DMS79 treated with DMSO at 0.1 percent for 48 hours (cell line): ENCODE results near the gene GPSM1.
"Not testable (repeated sequence)": the region's sequence is repeated elsewhere in the genome, so short reads cannot be mapped to it uniquely, and the experiment has no call there.

Source experiments
- DNase-seq: peaks from one replicate; lab custom pipeline; 2025; lab: John Stamatoyannopoulos, UW

Gene GPSM1

GRCh38 chr9:136317695-136318094 is 9.6 kb upstream of the GPSM1 start:
- DNase-seq: no peak

DNA sequence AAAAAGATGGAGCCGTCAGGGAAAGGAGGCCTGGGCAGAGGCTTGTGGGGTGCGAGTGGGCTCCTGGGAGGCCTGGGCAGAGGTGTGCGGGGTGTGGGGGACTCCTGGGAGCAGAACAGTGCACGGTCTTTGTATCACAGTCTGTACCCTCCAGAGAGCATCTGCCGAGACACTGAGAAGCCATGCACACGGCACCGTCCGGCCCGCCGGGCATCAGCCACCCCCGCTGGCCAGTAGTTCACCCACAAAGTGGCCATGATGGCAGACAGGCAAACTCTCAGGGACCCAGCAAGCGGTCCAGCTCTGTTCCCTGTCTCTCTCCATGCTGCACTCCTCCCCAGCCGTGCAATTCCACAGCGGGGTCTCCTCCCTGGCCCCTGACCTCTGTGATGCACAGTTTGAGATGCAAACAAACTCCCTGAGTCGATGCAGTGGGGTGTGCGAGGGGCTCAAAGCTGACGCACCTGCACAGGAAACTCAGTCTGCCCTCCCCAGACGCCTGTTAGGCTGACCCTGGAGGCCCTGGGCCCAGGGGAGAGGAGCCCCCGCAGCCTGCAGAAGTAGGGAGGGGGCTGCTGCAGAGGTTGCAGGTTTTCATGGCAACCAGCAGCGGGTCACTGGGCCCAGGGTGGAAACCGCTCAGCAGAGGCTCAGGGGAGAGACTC is 9.1 kb upstream of the GPSM1 start:
- no peak for DNase-seq

DNA sequence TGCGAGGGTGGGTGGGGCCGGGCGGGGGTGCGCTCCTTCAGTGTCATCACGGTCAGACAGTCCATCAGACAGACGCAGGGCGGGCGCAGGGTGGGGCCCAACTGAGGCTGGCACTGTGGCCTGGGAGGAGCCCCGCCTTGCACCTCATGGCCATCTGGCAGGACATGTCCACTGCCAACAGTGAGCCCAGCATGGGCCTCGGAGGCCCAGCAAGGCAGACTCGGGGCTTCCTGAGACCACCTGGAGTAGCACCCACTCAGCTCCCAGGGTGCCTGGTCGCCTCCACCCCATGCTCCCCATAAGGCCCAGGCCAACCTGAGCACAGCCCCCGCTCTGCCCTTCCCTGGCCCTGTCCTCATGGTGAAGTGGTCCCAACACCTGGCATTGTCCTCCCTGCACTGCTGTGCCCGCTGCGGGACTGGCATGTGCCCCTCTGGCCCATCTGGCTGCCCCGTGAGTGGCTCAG is 8.5 kb upstream of the GPSM1 start:
- DNase-seq: no peak

DNA sequence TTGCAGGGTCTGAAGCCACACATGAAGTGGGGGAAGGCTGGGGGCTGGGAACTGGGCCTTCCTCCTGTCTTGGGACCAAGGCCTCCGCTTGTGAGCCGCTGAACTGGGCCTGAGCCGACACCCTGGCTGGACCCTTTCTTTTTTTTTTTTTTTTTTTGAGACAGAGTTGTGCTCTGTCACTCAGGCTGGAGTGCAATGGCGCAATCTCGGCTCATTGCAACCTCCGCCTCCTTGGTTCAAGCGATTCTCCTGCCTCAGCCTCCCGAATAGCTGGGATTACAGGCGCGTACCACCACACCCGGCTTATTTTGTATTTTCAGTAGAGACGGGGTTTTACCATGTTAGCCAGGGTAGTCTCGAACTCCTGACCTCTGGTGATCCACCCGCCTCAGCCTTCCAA is 8.1 kb upstream of the GPSM1 start:
- DNase-seq: not testable (repeated sequence)

GRCh38 chr9:136319955-136320354 is 7.4 kb upstream of the GPSM1 start:
- DNase-seq: not testable (repeated sequence)

- not testable (repeated sequence) for DNase-seq
Measured at GRCh38 chr9:136320972-136321371, 6.4 kb upstream of the GPSM1 start.

GRCh38 chr9:136321561-136321960 is 5.8 kb upstream of the GPSM1 start:
- no peak for DNase-seq

- no peak for DNase-seq
Measured at GRCh38 chr9:136322756-136323330, 4.5 kb upstream of the GPSM1 start.

DNA sequence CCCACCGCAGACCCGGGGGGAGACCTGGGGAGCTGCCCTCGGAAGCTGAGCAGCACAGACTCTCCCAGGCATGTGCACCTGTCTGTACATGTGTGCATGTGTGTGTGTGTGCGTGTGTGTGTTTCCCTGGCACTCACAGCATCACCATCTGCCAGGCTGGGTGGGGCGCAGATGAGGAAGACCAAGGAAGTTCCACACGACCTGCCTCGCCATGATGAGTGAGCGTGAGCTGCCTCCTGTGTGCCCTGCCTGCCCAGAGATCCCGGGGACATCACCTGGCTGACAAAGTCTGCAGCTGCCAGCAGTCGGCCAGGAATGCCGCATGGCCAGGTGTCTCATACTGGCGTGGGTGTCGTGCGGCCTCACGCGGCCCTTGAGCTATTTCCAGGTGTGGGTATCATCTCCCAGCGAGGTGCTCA is 4.0 kb upstream of the GPSM1 start:
- DNase-seq: peak; percentile 44

- no peak for DNase-seq
Measured at GRCh38 chr9:136324501-136325300, 2.6 kb upstream of the GPSM1 start.

DNA sequence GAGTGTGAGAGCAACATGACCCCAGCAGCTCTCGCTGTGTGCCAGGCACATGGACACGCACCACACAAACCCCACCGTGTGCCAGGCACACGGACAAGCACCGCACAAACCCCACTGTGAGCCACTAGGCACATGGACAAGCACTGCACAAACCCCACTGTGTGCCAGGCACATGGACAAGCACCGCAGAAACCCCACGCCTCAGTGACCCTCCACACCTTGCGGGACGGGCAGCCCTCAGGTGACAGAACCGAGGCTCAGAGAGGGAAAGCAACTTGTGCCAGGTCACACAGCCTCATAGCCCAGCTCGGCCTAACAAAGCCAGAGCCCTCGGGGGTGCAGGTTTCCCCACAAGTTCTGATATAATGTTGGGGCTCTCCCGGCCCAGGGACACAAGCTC is 2.0 kb upstream of the GPSM1 start:
- DNase-seq: no peak

- DNase-seq: no peak
Measured at GRCh38 chr9:136326061-136326760, 1.1 kb upstream of the GPSM1 start.

GRCh38 chr9:136326761-136327303 is 507 bp upstream of the GPSM1 start:
- DNase-seq: no peak

GRCh38 chr9:136328011-136328621 is 777 bp downstream of the GPSM1 start:
- peak; percentile 9 for DNase-seq

GRCh38 chr9:136328622-136329041 is 1.3 kb downstream of the GPSM1 start:
- DNase-seq: peak; percentile 21

- no peak for DNase-seq
Measured at GRCh38 chr9:136329211-136329627, 1.9 kb downstream of the GPSM1 start.

- no peak for DNase-seq
Measured at GRCh38 chr9:136329636-136330405, 2.5 kb downstream of the GPSM1 start.

- no peak for DNase-seq
Measured at GRCh38 chr9:136330406-136330990, 3.2 kb downstream of the GPSM1 start.

- DNase-seq: no peak
Measured at GRCh38 chr9:136331030-136331429, 3.7 kb downstream of the GPSM1 start.
